Activated T-helper 2 cell treated with anti-CD3 and anti-CD28 coated beads, Interferon-gamma antibody, Interleukin-2, Interleukin-4, amounts not matched to agents 10 μg/mL and 5 μg/mL and 100 μg/mL, durations not matched to agents 14 hours and 24 hours and 36 hours (primary cell): Measurements from ENCODE around the gene UMAD1. TPM values are rescaled to one million over a fixed set of nuclear protein-coding genes. Genes with fewer than 3 reads are reported as not detected.
"Not testable (repeated sequence)": the region's sequence is repeated elsewhere in the genome, so short reads cannot be mapped to it uniquely, and the experiment has no call there.

Source experiments
- DNase-seq: peaks from one replicate; pipeline ENCODE4 v3.0.0; 2021; ENCODE audit warnings: low spot score
- H3K27ac Mint-ChIP-seq: one replicate; pipeline ENCODE4 v1.8.0; 2021; ENCODE audit warnings: mixed read lengths
- H3K27me3 Mint-ChIP-seq: one replicate; pipeline ENCODE4 v1.8.0; 2021; ENCODE audit warnings: low read depth, mixed read lengths
- H3K36me3 Mint-ChIP-seq: one replicate; pipeline ENCODE4 v1.8.0; 2021; ENCODE audit warnings: low read depth, mixed read lengths
- H3K4me1 Mint-ChIP-seq: one replicate; pipeline ENCODE4 v1.8.0; 2021; ENCODE audit warnings: low read depth, mixed read lengths
- H3K4me3 Mint-ChIP-seq: one replicate; pipeline ENCODE4 v1.8.0; 2021; ENCODE audit warnings: low read depth, mild to moderate bottlenecking, moderate library complexity, mixed read lengths
- H3K9me3 Mint-ChIP-seq: one replicate; pipeline ENCODE4 v1.8.0; 2021; ENCODE audit warnings: mixed read lengths
- intact Hi-C: fragments of 100-400 bp; cut with micrococcal nuclease; formaldehyde crosslinking; loops from one replicate; pipeline ENCODE4 v1.15.1; 2023
- total RNA-seq: library from RNA; stranded (reverse); gene quantifications from 2 replicates; pipeline ENCODE4 v1.2.3, GENCODE V29; 2022

UMAD1 gene
- total RNA-seq, 1 donor from 2014 or later, result 16.0 TPM

DNA sequence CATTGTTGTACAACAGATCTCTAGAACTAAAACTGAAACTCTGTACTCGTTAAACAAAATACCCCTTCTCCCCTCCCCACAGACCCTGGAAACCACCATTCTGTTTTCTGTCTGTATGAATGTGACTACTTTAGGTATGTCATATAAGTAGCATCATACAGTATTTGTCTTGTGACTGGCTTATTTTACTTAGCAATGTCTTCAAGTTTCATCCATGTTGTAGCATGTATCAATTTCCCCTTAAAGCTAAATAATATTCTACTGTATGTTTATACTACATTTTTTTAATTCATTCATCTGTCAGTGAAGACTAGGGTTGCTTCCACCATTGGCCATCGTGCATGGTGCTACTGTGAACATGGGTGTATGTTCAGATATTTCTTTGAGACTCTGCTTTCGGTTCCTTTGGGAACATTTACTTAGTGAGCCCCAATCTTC, 149.0 kb downstream of the UMAD1 start:
- Mint-ChIP-seq H3K4me3 (no peak overlapping the region), H3K27me3 (no peaks in the 10 kb centered on the region), H3K36me3 (peaks cover 13% of the 10 kb centered on the region), H3K4me1 (peaks cover 20% of the 10 kb centered on the region), H3K27ac (no peak overlapping the region), H3K9me3 (no peaks in the 10 kb centered on the region)
- DNase-seq, result no peak
- intact Hi-C loops, result loop anchor here (1.0 kb wide), 1 partner anchor 17 kb away; no protein-coding TSS in a partner anchor

DNA sequence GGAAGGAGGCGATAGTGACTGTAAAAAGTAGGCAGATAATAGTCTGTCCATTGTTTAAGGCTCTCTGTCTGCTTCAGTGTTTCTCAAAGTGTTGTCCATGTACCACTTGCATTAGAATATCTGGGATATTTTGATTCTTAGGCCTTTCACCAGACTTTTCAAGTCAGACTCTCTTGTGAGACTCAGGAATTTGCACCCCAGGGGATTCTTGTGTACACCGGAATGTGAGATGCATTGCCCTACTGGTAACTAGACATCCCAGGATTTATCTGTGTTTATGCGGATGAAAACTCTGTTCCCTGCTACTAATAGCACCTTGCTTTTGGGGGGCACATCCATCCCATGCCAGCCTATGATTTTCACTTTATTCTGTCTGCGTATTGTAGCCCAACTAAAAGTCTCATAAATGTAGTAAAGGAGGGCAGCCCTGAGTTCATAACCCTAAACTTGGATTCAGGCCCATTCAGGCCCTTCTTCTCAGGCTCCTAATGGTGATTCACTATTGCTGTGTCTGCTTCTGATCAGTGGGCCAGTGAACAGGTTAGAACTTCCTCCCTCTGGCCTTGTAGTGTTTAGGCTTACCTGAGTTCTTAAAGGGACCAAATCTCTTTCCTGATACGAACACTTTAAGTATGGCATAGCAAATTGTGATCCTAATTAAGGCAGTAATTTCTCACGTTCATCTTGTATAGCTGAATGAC, 149.6 kb downstream of the UMAD1 start:
- intact Hi-C loops, result no loop called here
- Mint-ChIP-seq H3K27ac (no peak overlapping the region), H3K9me3 (peaks cover 2% of the 10 kb centered on the region), H3K4me3 (no peak overlapping the region), H3K27me3 (no peaks in the 10 kb centered on the region), H3K36me3 (peaks cover 14% of the 10 kb centered on the region), H3K4me1 (peaks cover 21% of the 10 kb centered on the region)
- no peak for DNase-seq

DNA sequence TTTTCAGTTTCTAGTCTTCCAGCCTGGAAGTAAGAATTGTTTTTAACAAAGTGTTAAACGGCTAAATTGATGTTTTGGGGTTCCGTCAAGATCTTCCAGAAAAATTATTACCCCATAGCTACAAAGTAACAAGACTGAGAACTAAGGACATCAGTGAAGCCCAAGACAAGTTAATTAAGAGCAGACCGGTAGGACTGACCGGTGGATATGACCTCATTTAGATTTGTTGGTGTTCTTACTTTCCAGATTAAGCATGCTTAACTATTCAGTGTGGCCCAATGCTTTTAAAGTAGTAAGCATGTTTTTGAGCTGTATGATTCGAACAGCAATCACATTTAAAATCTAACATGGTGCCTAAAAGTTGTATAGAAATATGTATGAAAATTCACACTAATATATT, 151.0 kb downstream of the UMAD1 start:
- H3K27ac Mint-ChIP-seq, result no peak overlapping the region

DNA sequence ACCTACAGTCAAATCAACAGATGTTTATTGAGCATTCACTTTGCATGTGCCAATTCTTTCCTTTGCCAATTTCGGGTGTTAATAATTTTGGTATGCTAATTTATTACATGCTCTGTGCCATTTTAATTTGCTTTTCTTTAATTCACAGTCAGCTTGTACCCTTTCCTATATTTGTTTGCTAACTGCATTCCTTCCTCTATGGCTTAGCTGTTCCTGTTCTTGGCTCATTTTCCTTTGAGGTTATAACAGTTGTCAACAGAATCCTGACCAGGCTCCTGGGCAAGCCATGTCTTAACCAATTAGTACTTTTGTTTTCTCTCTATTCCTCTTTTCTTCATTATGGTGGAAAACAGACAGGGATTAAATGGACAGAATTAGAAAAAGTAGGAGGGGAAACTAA, 151.5 kb downstream of the UMAD1 start:
- H3K27me3 Mint-ChIP-seq, result no peaks in the 10 kb centered on the region
- H3K4me1 Mint-ChIP-seq, result peaks cover 27% of the 10 kb centered on the region
- no peak overlapping the region for H3K4me3 Mint-ChIP-seq
- intact Hi-C loops, result no loop called here
- H3K36me3 Mint-ChIP-seq, result peaks cover 30% of the 10 kb centered on the region
- H3K9me3 Mint-ChIP-seq, result peaks cover 17% of the 10 kb centered on the region
- H3K27ac Mint-ChIP-seq, result no peak overlapping the region
- no peak for DNase-seq

More for the DNA sequence above, 151.0 kb downstream of the UMAD1 start:
- H3K4me1 Mint-ChIP-seq, result peaks cover 24% of the 10 kb centered on the region
- H3K27me3 Mint-ChIP-seq, result no peaks in the 10 kb centered on the region
- H3K9me3 Mint-ChIP-seq, result peaks cover 13% of the 10 kb centered on the region
- DNase-seq, result no peak
- intact Hi-C loops, result no loop called here
- peaks cover 24% of the 10 kb centered on the region for H3K36me3 Mint-ChIP-seq
- no peak overlapping the region for H3K4me3 Mint-ChIP-seq

DNA sequence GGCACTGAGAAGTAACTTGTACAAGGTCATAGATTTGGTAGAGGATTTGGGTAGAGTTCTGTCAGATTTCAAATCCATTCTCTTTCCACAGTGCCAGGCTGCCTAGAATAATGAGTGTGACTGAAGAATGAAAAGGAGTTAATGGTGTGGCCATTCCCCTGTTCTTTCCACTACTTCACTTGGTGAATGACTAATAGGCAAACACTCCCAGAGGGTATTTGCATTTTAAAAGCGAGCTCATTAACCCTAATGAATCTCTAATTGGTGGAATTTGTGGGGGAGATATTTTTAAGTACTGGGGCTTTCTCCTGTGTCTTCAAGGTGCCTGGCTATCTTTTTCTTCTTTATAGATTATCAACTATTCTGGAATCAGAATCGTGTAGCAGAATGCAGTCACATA, 152.7 kb downstream of the UMAD1 start:
- Mint-ChIP-seq H3K27ac (no peak overlapping the region), H3K4me1 (peaks cover 27% of the 10 kb centered on the region), H3K27me3 (no peaks in the 10 kb centered on the region), H3K9me3 (peaks cover 22% of the 10 kb centered on the region), H3K4me3 (no peak overlapping the region), H3K36me3 (peaks cover 41% of the 10 kb centered on the region)
- intact Hi-C loops, result no loop called here
- DNase-seq, result no peak

DNA sequence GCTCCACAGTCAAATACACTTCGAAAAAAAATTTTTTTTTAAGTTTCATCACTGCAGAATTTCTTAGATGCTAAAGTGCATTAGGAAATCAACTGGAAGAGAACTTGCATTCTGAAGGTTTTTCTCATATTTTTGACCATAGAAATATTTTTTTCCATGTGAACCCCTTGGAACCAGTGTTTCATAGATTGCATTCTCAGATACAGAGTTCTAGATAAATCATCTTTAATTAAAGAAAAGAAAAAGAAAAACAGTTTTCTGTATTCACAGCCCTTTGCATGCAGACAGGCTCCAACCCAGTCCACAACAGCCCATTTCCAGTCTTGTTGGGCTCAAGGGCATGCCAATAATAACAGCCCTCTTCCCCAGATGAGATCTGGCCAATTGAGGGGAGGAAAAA, 153.4 kb downstream of the UMAD1 start:
- intact Hi-C loops, result no loop called here
- Mint-ChIP-seq H3K4me1 (peaks cover 27% of the 10 kb centered on the region), H3K9me3 (peaks cover 22% of the 10 kb centered on the region), H3K27ac (no peak overlapping the region), H3K27me3 (no peaks in the 10 kb centered on the region), H3K4me3 (no peak overlapping the region), H3K36me3 (peaks cover 41% of the 10 kb centered on the region)
- DNase-seq, result no peak

DNA sequence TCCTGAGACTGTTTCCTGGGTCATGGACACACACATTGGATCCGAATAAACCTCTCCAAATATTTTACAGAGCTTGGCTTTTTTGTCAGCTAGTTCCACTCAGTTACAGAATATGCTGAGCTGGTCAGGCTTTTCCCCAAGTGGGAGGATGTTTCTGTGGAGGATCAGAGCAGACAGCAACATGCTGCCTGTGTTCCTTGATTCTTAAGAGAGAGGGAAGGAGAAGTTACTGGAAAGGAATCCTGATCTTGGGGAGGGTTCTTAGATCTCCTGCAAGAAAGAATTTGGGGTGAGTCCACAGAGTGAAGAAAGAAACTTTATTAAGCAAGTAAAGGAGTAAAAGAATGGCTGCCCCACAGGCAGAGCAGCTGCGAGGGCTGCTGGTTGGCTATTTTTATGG, 154.7 kb downstream of the UMAD1 start:
- no peak overlapping the region for H3K27ac Mint-ChIP-seq
- H3K36me3 Mint-ChIP-seq, result peaks cover 41% of the 10 kb centered on the region
- no peak overlapping the region for H3K4me3 Mint-ChIP-seq
- intact Hi-C loops, result loop anchor here (5.0 kb wide), 1 partner anchor 57 kb away; no protein-coding TSS in a partner anchor
- DNase-seq, result no peak
- H3K27me3 Mint-ChIP-seq, result no peaks in the 10 kb centered on the region
- peaks cover 22% of the 10 kb centered on the region for H3K9me3 Mint-ChIP-seq
- peaks cover 19% of the 10 kb centered on the region for H3K4me1 Mint-ChIP-seq

DNA sequence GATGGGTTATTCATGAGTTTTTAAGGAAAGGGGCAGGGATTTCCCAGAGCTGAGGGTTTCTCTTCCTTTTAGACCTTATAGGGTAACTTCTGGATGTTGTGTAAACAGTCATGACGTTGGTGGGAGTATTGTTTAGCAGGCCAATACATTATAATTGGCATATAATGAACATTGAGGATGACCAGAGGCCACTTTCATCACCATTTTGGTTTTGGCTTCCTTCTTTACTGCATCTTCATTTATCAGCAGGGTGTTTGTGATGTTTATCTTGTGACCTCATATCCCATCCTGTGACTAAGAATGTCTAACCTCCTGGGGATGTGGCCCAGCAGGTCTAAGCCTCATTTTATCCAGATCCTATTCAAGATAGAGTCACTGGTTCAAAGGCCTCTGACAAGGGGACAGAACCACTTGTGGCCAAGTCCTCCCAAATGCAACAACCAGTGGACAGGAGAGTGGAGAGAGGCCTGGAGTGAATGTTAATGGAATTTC, 155.1 kb downstream of the UMAD1 start:
- Mint-ChIP-seq H3K4me3 (no peak overlapping the region), H3K9me3 (peaks cover 22% of the 10 kb centered on the region), H3K36me3 (peaks cover 41% of the 10 kb centered on the region), H3K4me1 (peaks cover 14% of the 10 kb centered on the region), H3K27ac (no peak overlapping the region), H3K27me3 (no peaks in the 10 kb centered on the region)
- intact Hi-C loops, result loop anchor here (5.0 kb wide), 1 partner anchor 57 kb away; no protein-coding TSS in a partner anchor
- no peak for DNase-seq

DNA sequence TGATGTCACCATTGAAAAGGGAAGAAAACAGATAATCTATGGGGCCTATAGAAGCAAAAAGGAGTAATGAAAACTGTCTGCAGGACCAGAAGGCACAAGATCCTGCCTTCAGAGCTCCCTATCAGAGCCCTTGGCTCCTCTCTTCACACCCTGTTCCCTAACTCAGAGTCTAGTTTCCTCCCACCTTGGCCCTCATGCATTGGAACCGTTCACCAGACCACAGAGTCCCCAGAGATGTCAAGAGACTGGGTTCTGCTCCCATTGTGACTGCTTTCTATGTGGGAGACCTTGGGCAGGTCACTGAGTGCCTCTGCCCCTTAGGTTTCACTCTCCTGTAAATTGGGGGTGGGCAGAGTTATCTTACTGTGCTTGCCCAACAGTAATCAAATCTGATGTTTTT, 158.0 kb downstream of the UMAD1 start:
- Mint-ChIP-seq H3K4me1 (peaks cover 13% of the 10 kb centered on the region), H3K27ac (no peak overlapping the region), H3K4me3 (no peak overlapping the region), H3K36me3 (peaks cover 28% of the 10 kb centered on the region), H3K27me3 (no peaks in the 10 kb centered on the region), H3K9me3 (peaks cover 22% of the 10 kb centered on the region)
- DNase-seq, result no peak
- intact Hi-C loops, result loop anchor here (5.0 kb wide), 1 partner anchor 54 kb away; no protein-coding TSS in a partner anchor

DNA sequence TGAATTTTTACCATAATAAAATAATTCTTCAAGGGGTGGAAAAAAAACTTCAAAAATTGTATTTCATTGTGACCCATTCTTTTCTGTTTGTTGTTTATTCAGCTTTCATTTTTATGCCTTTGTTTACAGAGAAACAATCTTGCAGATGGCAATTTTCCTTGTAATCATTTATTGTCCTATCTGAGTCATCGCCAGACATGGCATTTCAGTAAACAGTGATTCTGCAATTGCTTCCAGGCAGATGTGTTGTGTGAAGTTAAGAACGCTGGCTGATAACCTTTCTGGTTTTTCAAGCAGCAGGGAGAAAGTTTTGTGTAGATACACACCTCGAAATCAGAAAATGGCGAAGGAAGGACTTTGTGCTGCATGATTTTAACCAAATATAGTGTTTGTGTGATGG, 158.6 kb downstream of the UMAD1 start:
- Mint-ChIP-seq H3K27me3 (no peaks in the 10 kb centered on the region), H3K4me1 (peaks cover 13% of the 10 kb centered on the region), H3K27ac (no peak overlapping the region), H3K36me3 (peaks cover 28% of the 10 kb centered on the region), H3K4me3 (no peak overlapping the region), H3K9me3 (peaks cover 22% of the 10 kb centered on the region)
- intact Hi-C loops, result loop anchor here (5.0 kb wide), 1 partner anchor 53 kb away; no protein-coding TSS in a partner anchor
- DNase-seq, result no peak

DNA sequence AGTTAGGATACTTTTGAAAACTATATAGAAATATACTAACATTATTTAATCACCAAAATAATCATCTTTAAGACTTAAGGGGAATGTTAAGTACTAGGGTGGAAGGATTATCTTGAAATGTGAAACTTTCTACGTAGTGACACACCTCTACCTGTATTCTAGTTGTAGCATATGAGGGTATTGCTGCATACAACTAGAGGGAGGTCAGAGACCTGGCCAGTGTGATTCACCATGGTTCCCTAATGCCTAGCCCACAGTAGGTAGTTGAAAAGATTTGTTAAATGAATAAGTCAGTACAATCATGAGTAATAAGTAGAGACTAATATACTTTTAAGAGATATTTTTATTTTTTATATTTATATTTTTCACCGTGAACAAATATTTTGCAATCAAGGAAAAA, 162.0 kb downstream of the UMAD1 start:
- no peak overlapping the region for H3K4me3 Mint-ChIP-seq
- no peak for DNase-seq
- intact Hi-C loops, result no loop called here
- peaks cover 7% of the 10 kb centered on the region for H3K36me3 Mint-ChIP-seq
- peaks cover 2% of the 10 kb centered on the region for H3K9me3 Mint-ChIP-seq
- no peak overlapping the region for H3K27ac Mint-ChIP-seq
- H3K4me1 Mint-ChIP-seq, result no peaks in the 10 kb centered on the region
- no peaks in the 10 kb centered on the region for H3K27me3 Mint-ChIP-seq

DNA sequence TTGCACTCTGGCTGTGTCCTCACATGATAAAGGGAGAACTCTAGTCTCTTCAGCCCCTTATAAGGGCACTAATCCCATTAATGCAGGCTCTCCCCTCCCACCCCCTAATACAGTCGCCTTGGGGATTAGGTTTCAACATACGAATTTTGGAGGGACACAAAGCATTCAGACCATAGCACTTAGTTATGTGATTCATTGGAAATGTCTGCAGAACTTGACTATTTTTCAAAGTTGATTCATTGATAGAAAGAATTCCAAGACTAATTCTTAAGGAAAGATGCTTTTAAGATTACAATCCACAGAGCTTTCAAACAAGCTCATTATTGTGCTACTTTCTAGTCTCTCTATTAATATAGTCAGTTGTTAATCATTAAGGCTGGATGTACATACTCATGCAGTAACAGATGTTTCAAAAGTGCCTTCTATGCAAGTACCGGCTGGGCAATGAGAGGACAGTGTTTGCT, 163.2 kb downstream of the UMAD1 start:
- Mint-ChIP-seq H3K36me3 (no peaks in the 10 kb centered on the region), H3K27ac (no peak overlapping the region), H3K27me3 (no peaks in the 10 kb centered on the region), H3K4me1 (no peaks in the 10 kb centered on the region), H3K4me3 (no peak overlapping the region), H3K9me3 (no peaks in the 10 kb centered on the region)
- no peak for DNase-seq
- intact Hi-C loops, result no loop called here

DNA sequence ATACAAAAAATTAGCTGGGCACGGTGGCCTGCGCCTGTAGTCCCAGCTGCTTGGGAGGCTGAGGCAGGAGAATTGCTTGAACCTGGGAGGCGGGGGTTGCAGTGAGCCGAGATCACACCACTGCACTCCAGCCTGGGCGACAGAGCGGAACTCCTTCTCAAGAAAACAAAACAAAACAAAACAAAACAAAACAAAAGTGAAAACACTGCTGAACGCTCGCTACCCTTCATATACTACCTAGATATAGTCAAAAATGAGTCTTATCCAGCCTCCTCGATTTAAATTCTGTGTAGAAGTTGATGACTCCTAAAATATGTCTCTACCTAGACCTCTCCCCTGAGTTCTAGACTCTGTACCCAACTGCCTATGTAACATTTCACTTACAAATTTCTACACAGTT, 164.3 kb downstream of the UMAD1 start:
- intact Hi-C loops, H3K36me3 Mint-ChIP-seq, H3K27ac Mint-ChIP-seq, H3K9me3 Mint-ChIP-seq, H3K27me3 Mint-ChIP-seq, H3K4me1 Mint-ChIP-seq, DNase-seq, H3K4me3 Mint-ChIP-seq: not testable (repeated sequence)
